Measurements from ENCODE around the gene HAND2. TPM values are rescaled to one million over a fixed set of nuclear protein-coding genes. Genes with fewer than 3 reads are reported as not detected.

The HAND2 gene
- total and polyA plus RNA-seq, 10 donors = 0.80 to 6.3 (median 1.8) TPM

- no peak overlapping the region for H3K4me3 ChIP-seq
- DNase-seq = no peak
- TF ChIP-seq POLR2AphosphoS5 (IDR thresholded peaks at IDR 0.05) = no peak
- no peak for TF ChIP-seq POLR2A (IDR thresholded peaks at IDR 0.05)
- no peak for TF ChIP-seq CTCF (IDR thresholded peaks at IDR 0.05 in 8 of 11, conservative IDR thresholded peaks at IDR 0.05 in 3 of 11)
- 28 to 42% (median 31%) methylated on average over 7 of the region's 7 CpGs for WGBS, 5 donors
- intact Hi-C loops (cut with DNase I; ENCODE audit: low total_unique reads) = loop anchor here (10.0 kb wide), 1 partner anchor 621 kb away; no protein-coding TSS in a partner anchor
- peaks cover 11 to 100% (median 96%) of the 10 kb centered on the region in 7 donors for H3K27me3 ChIP-seq (replicated peaks in 1 of 7)
- no peaks in the 10 kb centered on the region for H3K36me3 ChIP-seq
- no peak overlapping the region for H3K27ac ChIP-seq
- peaks cover 5 to 58% (median 32%) of the 10 kb centered on the region in 6 donors for H3K4me1 ChIP-seq
- H3K9me3 ChIP-seq = peaks cover 0 to 8% (median 0%) of the 10 kb centered on the region in 8 donors
Measured at GRCh38 chr4:173504181-173504503, 25.9 kb downstream of the HAND2 start.

GRCh38 chr4:173503330-173504180 is 26.5 kb downstream of the HAND2 start:
- intact Hi-C loops (cut with DNase I; ENCODE audit: low total_unique reads) = loop anchor here (10.0 kb wide), 1 partner anchor 621 kb away; no protein-coding TSS in a partner anchor
- no peak for DNase-seq
- peaks cover 5 to 52% (median 26%) of the 10 kb centered on the region in 6 donors for H3K4me1 ChIP-seq
- H3K9me3 ChIP-seq = peaks cover 0 to 8% (median 0%) of the 10 kb centered on the region in 8 donors
- H3K27ac ChIP-seq = no peak overlapping the region
- no peak overlapping the region for H3K4me3 ChIP-seq
- TF ChIP-seq POLR2A (IDR thresholded peaks at IDR 0.05) = no peak
- TF ChIP-seq CTCF (IDR thresholded peaks at IDR 0.05 in 8 of 11, conservative IDR thresholded peaks at IDR 0.05 in 3 of 11) = no peak
- no peak for TF ChIP-seq POLR2AphosphoS5 (IDR thresholded peaks at IDR 0.05)
- no peaks in the 10 kb centered on the region for H3K36me3 ChIP-seq
- 29 to 49% (median 41%) methylated on average over 13 of the region's 13 CpGs for WGBS, 5 donors
- H3K27me3 ChIP-seq (replicated peaks in 1 of 7) = peaks cover 11 to 99% (median 90%) of the 10 kb centered on the region in 7 donors

- TF ChIP-seq CTCF (IDR thresholded peaks at IDR 0.05 in 8 of 11, conservative IDR thresholded peaks at IDR 0.05 in 3 of 11) = no peak
- no peak for TF ChIP-seq POLR2AphosphoS5 (IDR thresholded peaks at IDR 0.05)
- TF ChIP-seq POLR2A (IDR thresholded peaks at IDR 0.05) = no peak
- intact Hi-C loops (cut with DNase I; ENCODE audit: low total_unique reads) = loop anchor here (10.0 kb wide), 1 partner anchor 623 kb away; no protein-coding TSS in a partner anchor
- no peak overlapping the region for H3K27ac ChIP-seq
- H3K36me3 ChIP-seq = no peaks in the 10 kb centered on the region
- H3K4me3 ChIP-seq = no peak overlapping the region
- H3K27me3 ChIP-seq (replicated peaks in 1 of 7) = peaks cover 7 to 88% (median 77%) of the 10 kb centered on the region in 7 donors
- no peak for DNase-seq
- peaks cover 0 to 4% (median 0%) of the 10 kb centered on the region in 8 donors for H3K9me3 ChIP-seq
- H3K4me1 ChIP-seq = peaks cover 4 to 41% (median 21%) of the 10 kb centered on the region in 6 donors
- 8 to 34% (median 20%) methylated on average over 5 of the region's 5 CpGs for WGBS, 5 donors
Measured at GRCh38 chr4:173502282-173502681, 27.7 kb downstream of the HAND2 start.

- Histone ChIP-seq H3K27ac (no peak overlapping the region), H3K4me3 (peak overlapping the region in 5 of 8 donors; percentile 30 to 66 (median 40)), H3K27me3 (replicated peaks in 1 of 7) (peaks cover 5 to 82% (median 71%) of the 10 kb centered on the region in 7 donors), H3K36me3 (no peaks in the 10 kb centered on the region), H3K9me3 (peaks cover 0 to 4% (median 0%) of the 10 kb centered on the region in 8 donors), H3K4me1 (peaks cover 4 to 37% (median 17%) of the 10 kb centered on the region in 6 donors)
- intact Hi-C loops (cut with DNase I; ENCODE audit: low total_unique reads) = loop anchor here (10.0 kb wide), 1 partner anchor 623 kb away; no protein-coding TSS in a partner anchor
- TF ChIP-seq POLR2A (IDR thresholded peaks at IDR 0.05) (no peak), POLR2AphosphoS5 (IDR thresholded peaks at IDR 0.05) (no peak), CTCF (IDR thresholded peaks at IDR 0.05 in 8 of 11, conservative IDR thresholded peaks at IDR 0.05 in 3 of 11) (no peak)
- WGBS, 5 donors = 31 to 40% (median 32%) methylated on average over 19 to 21 of the region's 21 CpGs
- no peak for DNase-seq
Measured at GRCh38 chr4:173501592-173502150, 28.4 kb downstream of the HAND2 start.
